NOMO-1 treated with DMSO at 0.1 percent for 48 hours (cell line): ENCODE measurements around the gene MYO1D.

Experiments
- DNase-seq: peaks from one replicate; lab custom pipeline; 2025; ENCODE audit not compliant: unreplicated experiment; lab: John Stamatoyannopoulos, UW

Gene MYO1D

DNA sequence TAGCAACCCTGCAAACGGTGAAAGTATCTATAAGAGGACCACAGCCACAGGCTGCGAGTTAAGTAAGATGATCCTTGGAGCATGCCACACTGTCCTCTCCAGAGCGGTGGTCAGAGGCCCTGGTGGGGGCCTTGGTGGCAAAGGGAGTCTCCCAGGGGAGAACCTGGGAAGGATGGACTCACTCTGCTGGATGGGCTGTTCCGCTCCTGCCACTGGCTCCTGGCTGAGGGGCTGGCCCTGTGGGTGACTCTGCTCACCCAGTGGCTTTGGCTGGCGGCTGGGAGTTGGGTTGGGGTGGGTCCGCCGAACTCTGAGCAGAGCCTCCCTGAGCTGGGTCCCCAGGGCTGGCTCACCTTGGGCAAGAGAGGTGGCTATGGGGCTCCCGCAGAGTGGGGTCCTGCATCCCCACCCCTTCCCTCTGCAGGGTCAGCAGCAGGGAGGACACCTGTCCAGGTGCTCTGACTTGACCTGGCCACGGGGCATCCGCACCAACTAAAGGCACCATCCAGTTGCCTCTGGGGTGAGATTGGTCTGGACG, 382.9 kb downstream of the MYO1D start:
- no peak for DNase-seq

DNA sequence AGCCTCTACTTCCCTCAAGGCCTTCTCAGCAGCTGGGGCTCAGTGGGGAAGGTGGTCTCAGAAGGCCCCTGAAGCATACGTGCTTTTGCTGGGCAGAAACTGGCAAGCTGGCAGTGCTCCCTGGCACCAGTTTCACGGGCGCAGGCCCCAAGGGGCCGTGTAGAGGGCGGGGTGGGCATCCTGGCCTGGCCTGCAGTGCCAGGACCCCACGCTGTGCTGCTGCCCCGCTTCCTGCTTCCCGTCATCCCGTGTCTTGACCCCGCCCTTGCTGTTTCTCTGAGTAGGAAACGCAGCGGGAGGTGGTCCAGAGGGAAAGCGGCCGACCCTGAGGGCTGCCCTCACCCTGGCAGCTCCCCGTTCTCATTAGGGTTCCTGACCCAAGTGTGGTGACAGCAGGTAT, 383.4 kb downstream of the MYO1D start:
- DNase-seq = no peak

DNA sequence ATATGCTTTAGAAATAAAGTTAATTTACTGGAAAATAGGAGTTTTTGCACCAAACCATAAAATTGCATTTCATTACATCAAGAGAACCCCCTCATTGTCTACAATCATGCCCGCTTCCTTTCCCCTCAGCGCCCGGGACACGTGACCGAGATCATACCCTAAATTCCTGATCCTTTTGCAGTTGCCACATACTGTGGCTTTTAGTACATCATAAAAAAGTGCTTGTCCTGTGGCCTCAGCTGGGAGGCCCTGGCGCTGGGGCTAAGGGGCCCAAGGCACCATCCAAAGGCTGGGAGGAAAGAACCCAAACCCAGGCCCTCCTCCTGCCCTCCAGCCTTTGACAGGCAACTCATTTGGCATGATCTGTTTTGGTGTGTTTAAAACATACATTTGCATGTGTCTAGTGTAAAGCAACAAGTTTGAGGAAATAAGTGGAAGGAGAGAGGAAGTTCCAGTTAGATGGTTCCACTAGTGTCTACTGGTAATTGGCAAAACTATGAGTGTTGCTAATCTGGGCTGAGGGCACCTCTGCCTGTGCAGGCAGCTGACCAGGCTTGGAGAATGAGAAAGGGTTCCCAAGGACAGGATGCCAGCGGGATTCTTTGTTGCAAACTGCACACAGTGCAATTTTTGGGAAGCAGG, 384.2 kb downstream of the MYO1D start:
- DNase-seq = peak; percentile 74

DNA sequence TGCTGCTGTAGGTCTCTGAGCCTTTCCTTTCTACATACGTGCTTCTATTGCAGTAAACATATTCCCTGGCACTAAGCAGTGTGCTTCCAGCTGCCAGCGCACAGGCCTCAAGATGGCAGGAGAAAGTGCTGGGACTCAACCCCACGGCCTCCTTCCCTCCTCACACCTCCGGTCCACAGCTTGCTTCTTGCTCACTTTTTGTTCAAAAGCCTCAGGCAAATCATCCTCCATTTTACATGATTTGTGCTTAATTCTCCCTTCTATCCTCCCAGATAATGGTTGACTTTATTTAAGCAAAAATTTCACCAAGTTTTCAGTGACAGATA, 384.7 kb downstream of the MYO1D start:
- DNase-seq = no peak

DNA sequence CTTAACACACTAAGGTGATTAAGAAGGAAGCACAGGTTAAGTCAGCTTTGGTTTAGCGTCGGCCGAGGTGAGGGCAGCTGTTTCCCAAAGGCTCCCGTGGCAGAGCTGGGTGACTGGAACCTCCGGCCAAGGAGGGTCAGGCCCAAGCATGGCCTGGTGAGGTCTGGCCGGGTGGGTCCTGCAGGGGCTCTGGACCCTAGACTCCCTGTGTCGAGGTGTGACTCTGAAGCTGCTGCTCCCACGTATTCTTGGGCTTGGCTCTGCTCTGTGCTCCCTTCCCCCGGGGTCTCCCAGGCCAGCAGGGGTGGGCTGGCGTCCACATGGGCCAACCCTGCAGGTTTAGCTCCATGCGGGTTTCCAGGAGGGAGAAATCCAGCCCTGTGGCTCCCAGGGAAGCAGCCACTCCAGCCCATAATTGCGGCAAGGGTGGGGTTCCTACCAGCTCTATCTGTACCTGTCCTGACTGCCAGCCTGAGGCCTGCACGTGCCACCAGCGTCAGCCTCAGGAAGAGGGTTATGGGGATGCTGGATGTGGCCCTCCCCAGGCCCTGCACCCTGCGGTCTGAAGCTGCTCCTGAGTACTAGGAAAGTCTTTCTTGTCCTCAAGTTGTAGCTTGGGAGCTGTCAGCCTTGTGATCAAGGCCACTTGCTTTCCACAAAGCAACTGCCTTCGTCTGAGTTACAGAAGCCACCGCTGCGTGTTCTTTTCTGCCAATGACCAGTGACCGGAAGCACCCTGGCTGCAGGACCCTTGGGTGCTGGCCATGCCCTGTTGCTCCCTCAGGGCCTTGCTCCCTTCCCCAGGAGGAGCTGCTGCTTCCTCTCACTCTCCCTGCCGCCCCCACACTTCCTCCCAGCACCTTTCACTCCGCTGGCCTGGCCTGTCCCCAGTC, 385.3 kb downstream of the MYO1D start:
- DNase-seq = no peak

DNA sequence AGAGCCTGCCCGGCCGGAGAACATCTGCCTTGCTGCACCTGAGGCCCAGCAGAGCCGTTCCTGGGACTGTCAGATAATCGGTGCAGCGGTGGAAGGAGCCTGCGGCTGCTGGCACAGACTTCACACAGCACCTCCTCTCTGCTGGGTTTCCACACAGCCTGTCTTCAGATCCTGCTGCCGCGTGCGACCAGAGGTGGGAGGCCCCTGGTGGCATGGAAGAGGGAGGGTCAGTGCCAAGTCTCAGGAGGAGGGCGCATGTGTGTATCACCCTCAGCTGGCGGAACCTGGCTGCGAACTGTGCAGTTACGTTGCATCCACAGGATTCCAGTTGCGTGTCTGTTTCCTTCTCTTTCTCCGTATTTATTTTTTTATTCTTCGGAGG, 386.8 kb downstream of the MYO1D start:
- no peak for DNase-seq

DNA sequence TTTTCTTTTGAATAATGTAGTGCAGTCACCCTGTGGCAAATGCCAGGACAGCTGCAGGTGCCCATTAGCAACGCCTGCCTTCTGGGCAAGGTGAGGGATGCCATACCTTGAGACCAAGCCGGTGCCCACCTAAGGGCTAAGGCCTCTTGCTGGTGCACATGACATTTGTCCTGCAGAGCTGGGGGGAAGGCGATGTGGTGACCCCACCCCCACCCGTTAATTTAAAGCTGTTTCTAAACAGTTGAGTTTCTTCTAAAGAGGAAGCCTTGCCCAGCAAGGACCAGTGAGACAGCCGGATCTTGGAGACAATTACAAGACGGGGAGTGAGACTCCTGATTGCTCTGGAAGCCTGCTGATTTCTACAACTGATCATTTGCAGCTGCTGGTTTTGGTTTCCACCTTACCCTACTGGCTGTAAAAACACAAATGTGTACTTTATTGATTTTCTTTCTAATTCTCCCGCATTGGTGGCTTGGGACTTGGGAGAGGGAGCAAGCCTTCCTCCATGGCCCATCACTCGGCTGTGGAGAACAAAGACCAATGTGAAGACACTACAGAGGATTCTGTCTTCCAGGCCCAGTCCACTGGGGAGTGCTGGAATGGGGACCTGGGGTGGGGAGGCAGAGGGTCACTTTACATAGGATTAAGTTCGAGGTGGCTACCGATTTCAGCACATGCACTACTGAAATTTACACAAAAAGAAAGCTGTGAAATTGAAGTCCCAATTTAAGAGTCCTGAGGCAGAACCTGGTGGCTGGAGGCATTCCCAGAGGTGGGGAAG, 387.4 kb downstream of the MYO1D start:
- peak; percentile 6 for DNase-seq

DNA sequence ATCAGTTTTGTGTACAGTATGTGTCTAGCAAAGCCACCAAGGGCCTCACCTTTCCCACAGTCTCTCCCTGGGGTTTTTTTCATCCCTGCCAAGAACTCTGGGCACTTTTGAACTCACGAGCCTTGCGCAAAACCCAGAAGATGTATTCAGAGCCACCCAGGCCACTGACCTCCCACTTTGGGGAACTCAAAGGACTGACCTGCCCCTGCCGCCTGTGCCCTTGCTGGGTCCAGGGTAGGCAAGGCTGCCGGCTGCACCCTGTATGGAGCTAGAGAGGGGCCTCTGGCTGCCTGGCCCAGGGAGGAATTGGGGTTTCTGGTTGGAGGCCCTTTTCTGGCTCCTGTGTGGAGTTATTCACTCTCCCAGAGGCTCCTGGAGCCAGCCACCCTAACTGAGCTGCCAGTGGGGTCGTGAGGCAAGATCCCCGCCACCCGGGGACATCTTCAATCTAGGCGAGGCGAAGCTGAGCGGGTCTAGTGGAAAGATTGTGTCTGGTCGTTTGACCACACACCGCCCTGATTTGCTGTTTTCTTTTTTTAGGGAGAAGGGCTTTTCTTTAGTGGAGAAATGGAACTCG, 388.2 kb downstream of the MYO1D start:
- DNase-seq = no peak

DNA sequence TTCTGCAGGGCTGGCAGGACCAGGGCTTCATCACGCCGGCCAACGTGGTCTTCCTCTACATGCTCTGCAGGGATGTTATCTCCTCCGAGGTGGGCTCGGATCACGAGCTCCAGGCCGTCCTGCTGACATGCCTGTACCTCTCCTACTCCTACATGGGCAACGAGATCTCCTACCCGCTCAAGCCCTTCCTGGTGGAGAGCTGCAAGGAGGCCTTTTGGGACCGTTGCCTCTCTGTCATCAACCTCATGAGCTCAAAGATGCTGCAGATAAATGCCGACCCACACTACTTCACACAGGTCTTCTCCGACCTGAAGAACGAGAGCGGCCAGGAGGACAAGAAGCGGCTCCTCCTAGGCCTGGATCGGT, 388.8 kb downstream of the MYO1D start:
- DNase-seq = no peak

DNA sequence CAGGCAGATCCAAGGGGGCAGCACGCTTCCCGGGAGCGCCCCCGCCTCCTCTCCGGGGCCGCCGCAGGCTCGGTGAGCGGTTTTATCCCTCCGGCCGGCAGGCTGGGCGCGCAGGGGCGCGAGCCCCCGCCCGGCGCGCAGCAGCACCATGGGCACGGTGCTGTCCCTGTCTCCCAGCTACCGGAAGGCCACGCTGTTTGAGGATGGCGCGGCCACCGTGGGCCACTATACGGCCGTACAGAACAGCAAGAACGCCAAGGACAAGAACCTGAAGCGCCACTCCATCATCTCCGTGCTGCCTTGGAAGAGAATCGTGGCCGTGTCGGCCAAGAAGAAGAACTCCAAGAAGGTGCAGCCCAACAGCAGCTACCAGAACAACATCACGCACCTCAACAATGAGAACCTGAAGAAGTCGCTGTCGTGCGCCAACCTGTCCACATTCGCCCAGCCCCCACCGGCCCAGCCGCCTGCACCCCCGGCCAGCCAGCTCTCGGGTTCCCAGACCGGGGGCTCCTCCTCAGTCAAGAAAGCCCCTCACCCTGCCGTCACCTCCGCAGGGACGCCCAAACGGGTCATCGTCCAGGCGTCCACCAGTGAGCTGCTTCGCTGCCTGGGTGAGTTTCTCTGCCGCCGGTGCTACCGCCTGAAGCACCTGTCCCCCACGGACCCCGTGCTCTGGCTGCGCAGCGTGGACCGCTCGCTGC, 389.3 kb downstream of the MYO1D start:
- no peak for DNase-seq

DNA sequence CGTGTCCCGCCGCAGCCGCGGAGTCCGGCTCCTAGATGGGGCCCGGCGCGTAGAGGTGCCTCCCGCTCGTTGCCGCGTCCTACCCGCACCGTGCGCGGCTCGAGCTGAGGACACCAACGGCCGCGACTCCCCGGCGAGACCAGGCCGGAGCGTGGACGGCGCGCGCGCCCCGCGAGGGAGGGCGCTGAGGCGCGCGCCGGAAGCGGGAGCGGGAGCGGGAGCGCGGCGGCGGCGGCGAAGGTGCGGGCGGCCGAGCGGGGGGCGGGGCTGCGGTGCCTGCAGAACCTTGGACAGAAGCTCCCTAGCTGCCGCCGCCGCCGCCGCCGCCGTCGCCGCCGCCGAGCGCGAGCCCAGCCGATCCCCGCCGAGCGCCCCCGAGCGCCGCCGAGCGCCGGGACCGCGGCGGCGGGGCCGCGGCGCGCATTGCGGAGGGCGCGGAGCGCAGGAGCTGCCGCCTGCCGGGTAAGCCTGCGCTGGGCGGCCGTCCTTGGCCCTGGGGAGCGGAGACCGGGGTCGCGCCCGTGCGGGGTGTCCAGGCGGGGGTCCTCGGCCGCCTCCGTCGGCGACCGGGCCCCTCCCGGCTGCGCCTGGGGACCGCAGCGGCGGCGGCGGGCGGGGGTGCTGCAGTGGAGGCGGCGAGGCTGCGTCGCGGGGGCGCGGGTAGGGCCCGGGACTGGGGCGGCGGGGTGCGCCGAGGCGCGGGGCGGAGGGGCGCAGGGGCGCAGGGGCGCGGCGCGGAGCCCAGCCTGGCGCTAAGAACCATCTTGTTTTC, 390.0 kb downstream of the MYO1D start, which contains the start of gene CDK5R1:
TSS of gene CDK5R1 (plus strand) at position 293 of the 772 bp plus-strand sequence. CDS start 628 bp downstream, outside the sequence.
- DNase-seq = peak; percentile 53

DNA sequence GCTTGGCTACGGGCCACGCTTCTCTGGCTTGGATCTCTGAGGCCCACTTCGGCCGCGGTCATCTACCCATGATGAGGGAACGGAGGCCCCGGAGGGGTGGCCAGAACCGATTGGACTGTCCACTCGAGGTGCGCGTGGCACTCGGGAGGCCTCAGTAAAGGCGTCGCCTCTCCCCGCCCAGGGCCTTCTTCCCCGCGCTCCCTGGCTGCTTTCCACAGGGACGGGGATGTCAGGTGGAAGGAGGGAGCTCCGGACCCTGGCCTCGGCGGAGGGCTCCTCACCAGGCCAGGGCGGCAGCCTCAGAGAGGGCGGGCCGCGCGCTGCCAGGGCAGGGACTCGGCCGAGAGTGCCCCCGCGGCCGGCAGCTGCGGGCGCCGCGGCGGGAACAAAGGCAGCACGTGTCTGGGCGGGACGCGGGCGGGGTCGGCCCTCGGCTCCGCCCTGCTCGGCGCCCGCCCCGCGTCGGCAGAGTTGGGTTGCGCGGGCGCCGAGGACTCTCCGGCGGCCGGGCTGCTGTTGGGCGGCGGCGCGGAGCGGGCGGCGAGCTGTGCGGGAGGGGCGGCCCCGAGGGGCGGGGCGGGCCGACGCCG, 390.7 kb downstream of the MYO1D start:
- peak; percentile 59 for DNase-seq

DNA sequence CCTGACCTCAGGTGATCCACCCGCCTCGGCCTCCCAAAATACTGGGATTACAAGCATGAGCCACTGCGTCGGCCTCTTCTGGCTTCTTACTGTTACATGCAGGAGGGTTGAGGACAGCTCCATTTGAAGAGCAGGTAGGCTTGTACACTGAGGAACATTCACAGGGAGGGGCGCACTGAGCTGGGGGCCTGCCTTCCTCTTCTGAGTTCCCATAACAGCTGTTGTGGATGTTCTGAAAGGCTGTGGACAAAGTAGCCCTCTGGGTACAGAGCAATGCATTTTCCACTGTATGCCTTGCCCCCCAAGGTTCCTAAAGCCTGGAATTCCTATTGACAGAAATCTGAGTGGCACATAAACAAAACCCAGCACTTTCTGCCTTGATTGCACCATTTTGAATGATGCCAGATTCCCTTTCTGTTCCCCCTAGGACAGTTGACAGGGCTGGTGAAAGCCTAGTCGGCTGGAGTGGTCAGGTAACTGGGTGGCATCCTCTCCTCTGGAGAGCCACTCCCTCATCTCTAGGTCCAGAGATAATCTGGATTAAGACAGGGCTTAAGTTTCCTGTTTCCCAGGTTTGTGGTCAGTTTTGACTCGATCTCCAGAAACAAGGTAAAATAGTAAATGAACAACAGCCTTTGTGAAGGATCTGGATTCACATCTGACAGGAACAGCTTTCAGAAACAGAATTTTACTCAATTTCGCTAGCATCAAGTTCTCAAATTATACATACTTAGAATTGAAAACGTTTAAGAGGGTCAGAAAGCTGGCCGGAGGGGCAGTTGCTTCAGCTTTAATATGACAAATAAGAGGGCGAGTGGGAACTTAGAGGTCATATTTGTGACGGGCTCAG, 391.4 kb downstream of the MYO1D start:
- no peak for DNase-seq

DNA sequence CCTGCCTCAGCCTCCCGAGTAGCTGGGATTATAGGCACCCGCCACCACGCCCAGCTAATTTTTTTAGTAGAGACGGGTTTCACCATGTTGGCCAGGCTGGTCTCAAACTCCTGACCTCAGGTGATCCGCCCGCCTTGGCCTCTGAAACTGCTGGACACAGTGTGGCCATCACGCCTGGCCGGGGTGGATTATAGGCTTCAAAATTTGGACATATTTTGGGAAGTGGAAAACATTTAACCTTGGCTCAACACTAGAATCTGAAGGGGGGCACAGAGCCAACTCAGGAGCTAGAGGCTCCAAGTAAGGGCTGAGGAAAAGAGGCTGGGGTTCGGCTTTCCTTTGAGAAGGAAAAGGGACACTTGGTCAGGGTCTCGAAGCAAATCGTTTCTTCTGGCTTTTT, 392.3 kb downstream of the MYO1D start:
- DNase-seq = no peak

DNA sequence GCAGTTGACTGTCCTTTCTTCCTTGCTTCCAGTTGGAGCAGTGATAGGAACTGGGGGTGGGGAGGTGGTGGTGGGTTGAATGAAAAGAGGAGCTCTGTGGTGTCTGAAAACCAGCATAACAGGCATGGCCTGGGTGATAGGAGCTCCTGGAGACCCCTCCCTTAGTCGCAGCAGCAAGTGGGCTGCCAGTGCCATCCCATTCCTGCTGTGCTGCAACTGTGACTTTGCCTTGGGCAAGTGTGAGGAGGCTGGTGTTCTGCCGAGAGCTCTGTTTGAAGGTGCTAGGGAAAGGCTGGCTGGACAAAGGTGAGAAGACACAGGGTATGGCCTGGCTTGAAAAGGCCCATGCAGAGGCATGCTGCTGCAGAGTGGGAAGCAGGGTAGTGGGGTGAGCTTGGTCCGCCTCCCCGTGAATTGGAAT, 392.9 kb downstream of the MYO1D start:
- DNase-seq = no peak

DNA sequence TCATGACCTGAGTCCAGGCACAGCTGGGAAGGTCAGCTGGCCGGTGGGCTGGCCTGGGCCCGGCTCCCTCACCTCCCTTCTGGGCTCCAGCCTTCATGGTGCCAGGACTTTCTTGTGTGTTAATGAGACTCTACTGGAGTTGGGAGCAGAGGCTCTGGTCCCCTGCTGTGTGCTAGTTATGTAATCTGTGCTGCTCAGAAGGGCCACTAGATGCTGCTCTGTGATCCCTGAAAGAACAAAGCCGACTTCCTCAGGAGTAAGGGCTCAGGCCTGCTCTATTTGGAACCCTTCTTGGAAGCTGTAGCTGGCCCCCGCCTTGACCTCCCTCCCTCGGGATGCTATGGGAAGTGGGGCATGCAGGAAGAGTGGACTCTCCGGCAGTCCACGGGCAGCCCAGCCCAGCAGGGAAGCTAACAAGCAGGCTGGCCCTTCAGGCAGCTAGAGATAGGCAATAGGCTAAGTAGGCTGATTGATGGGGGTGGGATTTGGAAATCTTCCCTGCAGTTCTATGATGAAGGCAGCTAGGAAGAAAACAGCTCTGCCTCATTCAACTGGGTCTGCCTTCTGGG, 393.4 kb downstream of the MYO1D start:
- peak; percentile 58 for DNase-seq

DNA sequence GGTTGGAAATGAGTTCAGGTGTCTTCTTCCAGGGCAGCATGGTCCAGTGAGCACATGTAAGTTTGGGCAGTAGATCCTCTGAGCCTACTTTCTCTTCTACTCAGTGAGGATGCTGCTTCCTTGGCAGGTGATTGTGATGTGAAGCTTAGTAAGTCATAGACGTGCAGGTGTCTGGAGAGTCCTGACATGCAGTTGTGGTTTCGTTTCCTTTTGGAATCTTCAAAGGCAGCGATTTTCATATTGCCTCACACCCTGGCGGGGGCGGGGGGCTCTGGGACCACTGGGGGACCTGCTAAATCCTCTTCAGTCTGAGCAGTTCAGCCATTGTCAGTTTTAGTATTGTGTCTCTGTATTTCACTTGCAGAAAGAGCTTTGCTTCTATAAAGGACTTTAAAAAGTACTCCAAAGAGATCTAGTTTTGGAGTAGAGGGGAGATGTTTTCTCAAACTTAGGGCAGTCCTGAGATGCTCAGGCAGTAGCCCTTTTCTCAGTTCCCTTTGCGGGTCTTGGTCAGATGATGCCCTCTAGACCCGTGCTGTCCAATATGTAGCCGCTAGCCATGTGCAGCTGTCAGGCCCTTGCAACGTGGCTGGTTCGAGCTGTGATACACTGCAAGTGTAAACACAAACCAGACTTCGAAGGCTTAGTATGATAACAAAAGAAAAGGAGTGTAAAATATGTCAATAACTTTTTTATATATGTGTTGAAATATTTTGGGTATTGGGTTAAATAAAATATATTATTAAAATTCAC, 394.2 kb downstream of the MYO1D start:
- DNase-seq = no peak

DNA sequence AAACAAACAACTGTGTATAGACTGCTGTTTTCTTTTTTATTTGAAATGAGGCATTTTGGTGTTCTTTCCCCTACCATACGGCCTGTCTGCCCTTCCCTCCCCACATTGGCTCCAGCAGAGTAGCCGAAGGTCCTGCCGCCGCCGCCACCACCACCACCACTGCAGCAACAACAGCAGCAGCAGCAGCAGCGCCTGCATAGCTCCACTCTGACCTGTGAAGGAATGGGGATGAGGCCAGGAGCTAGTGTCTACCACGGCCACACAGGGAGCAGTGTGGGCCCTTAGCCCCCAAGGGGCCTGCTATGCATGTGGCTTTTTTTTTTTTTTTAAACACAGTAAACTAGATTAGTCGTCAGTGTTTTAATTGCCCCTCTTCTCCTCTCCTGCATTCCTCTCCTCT, 395.7 kb downstream of the MYO1D start:
- no peak for DNase-seq
